IMR-90 (cell line): Measurements from ENCODE around the gene TBXAS1. TPM values are rescaled to one million over a fixed set of nuclear protein-coding genes. Genes with fewer than 3 reads are reported as not detected.

Experiments used
- ATAC-seq: fragments of 200-7000 bp; cut with Tn5 transposase; 2 replicates; pipeline ENCODE4 v1.9.1; 2020; ENCODE audit warnings: low read depth, mild to moderate bottlenecking, moderate library complexity
- BruUV-seq: library from RNA; stranded (reverse); fragments of 400-500 nt; replicated peaks from 2 replicates; lab custom pipeline; 2021; lab: Mats Ljungman, UMichigan
- CTCF ChIA-PET: fragments of 300-600 bp; formaldehyde crosslinking; extraction: SDS; loops from one replicate; lab custom pipeline; 2021; ENCODE audit warnings: antibody characterized with exemption; lab: Yijun Ruan, JAX
- POLR2A ChIA-PET: fragments of 300-600 bp; sonication (Branson Sonifier 250); formaldehyde crosslinking; loops from one replicate; lab custom pipeline; 2022; ENCODE audit warnings: antibody characterized with exemption; ENCODE audit not compliant: unreplicated experiment; lab: Charles Lee
- DNase-seq: peaks from one replicate; pipeline ENCODE4 v3.0.0; 2013
- H2AFZ ChIP-seq: replicated peaks from 2 replicates; pipeline ENCODE3; 2013; ENCODE audit warnings: low read length, mild to moderate bottlenecking; ENCODE audit not compliant: poor library complexity
- H2AK5ac ChIP-seq: 2 replicates; pipeline ENCODE4 v1.6.1; 2013; ENCODE audit warnings: low read depth, low read length, inconsistent platforms
- H2AK9ac ChIP-seq: replicated peaks from 2 replicates; pipeline ENCODE3; 2013; ENCODE audit warnings: mild to moderate bottlenecking, low read depth, low read length, moderate library complexity; ENCODE audit not compliant: poor library complexity
- H2BK120ac ChIP-seq: 2 replicates; pipeline ENCODE4 v1.6.1; 2013; ENCODE audit warnings: low read depth, low read length, inconsistent platforms
- H2BK15ac ChIP-seq: 3 replicates; pipeline ENCODE4 v1.6.1; 2013; ENCODE audit warnings: low read depth, low read length, inconsistent platforms
- H2BK20ac ChIP-seq: 2 replicates; pipeline ENCODE4 v1.6.1; 2013; ENCODE audit warnings: low read depth, mild to moderate bottlenecking, inconsistent platforms, low read length, moderate library complexity
- H2BK5ac ChIP-seq: 2 replicates; pipeline ENCODE4 v1.6.1; 2013; ENCODE audit warnings: mild to moderate bottlenecking, low read depth, low read length, inconsistent platforms; ENCODE audit not compliant: poor library complexity, severe bottlenecking
- H3K14ac ChIP-seq: replicated peaks from 2 replicates; pipeline ENCODE4 v1.6.1; 2013; ENCODE audit warnings: low read depth, low read length, inconsistent platforms
- H3K18ac ChIP-seq: 2 replicates; pipeline ENCODE4 v1.6.1; 2013; ENCODE audit warnings: low read depth, low read length, control low read depth
- H3K23ac ChIP-seq: 2 replicates; pipeline ENCODE4 v1.6.1; 2013; ENCODE audit warnings: low read depth, low read length, inconsistent platforms
- H3K27ac ChIP-seq: 2 replicates; pipeline ENCODE4 v1.5.1; 2013; ENCODE audit warnings: mild to moderate bottlenecking, control low read depth, low read length; ENCODE audit not compliant: insufficient read depth
- H3K27me3 ChIP-seq: 2 replicates; pipeline ENCODE4 v1.6.1; 2013; ENCODE audit warnings: low read length; ENCODE audit not compliant: control insufficient read depth, insufficient read depth
- H3K36me3 ChIP-seq: 2 replicates; pipeline ENCODE4 v1.6.1; 2013; ENCODE audit warnings: low read length, mixed read lengths; ENCODE audit not compliant: control insufficient read depth, insufficient read depth
- H3K4ac ChIP-seq: 2 replicates; pipeline ENCODE4 v1.6.1; 2013; ENCODE audit warnings: low read depth, low read length, inconsistent platforms
- H3K4me1 ChIP-seq: 2 replicates; pipeline ENCODE4 v1.6.1; 2013; ENCODE audit warnings: low read length, mixed read lengths; ENCODE audit not compliant: control insufficient read depth, insufficient read depth
- H3K4me2 ChIP-seq: 2 replicates; pipeline ENCODE4 v1.6.1; 2013; ENCODE audit warnings: low read depth, mild to moderate bottlenecking, control low read depth, low read length, moderate library complexity
- H3K4me3 ChIP-seq: 2 replicates; pipeline ENCODE4 v1.5.1; 2013; ENCODE audit warnings: low read depth, mild to moderate bottlenecking, control low read depth, low read length, moderate library complexity; ENCODE audit not compliant: insufficient read depth
- H3K56ac ChIP-seq: 2 replicates; pipeline ENCODE4 v1.6.1; 2013; ENCODE audit warnings: low read length, inconsistent platforms; ENCODE audit not compliant: insufficient read depth; ENCODE audit errors: extremely low read depth
- H3K79me1 ChIP-seq, 2 experiments: 2 replicates each; pipeline ENCODE4 v1.6.1; 2013; ENCODE audit warnings: low read length in 2 of 2, inconsistent platforms in 1 of 2, low read depth in 1 of 2
- H3K9ac ChIP-seq: 2 replicates; pipeline ENCODE4 v1.6.1; 2013; ENCODE audit warnings: low read depth, low read length, control low read depth
- H3K9me1 ChIP-seq: 2 replicates; pipeline ENCODE4 v1.6.1; 2013; ENCODE audit warnings: low read length, inconsistent platforms; ENCODE audit not compliant: insufficient read depth
- H3K9me3 ChIP-seq: 2 replicates; pipeline ENCODE4 v1.6.1; 2013; ENCODE audit warnings: low read length; ENCODE audit not compliant: control insufficient read depth, insufficient read depth
- H4K20me1 ChIP-seq: 2 replicates; pipeline ENCODE4 v1.6.1; 2013; ENCODE audit warnings: low read length, inconsistent platforms; ENCODE audit not compliant: insufficient read depth
- H4K5ac ChIP-seq: 2 replicates; pipeline ENCODE4 v1.6.1; 2013; ENCODE audit warnings: mild to moderate bottlenecking, low read depth, low read length, control low read depth
- H4K8ac ChIP-seq, 2 experiments: 2 replicates each; pipeline ENCODE4 v1.6.1; 2013; ENCODE audit warnings: low read depth in 2 of 2, low read length in 2 of 2, control low read depth in 1 of 2, inconsistent platforms in 1 of 2
- H4K91ac ChIP-seq: 2 replicates; pipeline ENCODE4 v1.6.1; 2013; ENCODE audit warnings: low read depth, low read length, inconsistent platforms; ENCODE audit not compliant: insufficient read depth
- BHLHE40 ChIP-seq: fragments of 150-350 bp; IDR thresholded peaks from 2 replicates; pipeline ENCODE4 v1.6.1; 2016; ENCODE audit warnings: mild to moderate bottlenecking, low read depth, low read length
- CHD1 ChIP-seq: IDR thresholded peaks from 2 replicates; pipeline ENCODE4 v1.6.1; 2012; ENCODE audit warnings: low read depth, low read length, improper control_type of control experiment
- ELK1 ChIP-seq: fragments of 150-350 bp; IDR thresholded peaks from 2 replicates; pipeline ENCODE4 v1.6.1; 2016; ENCODE audit warnings: low read depth, mild to moderate bottlenecking, low read length, moderate library complexity, borderline replicate concordance
- FOS ChIP-seq: fragments of 150-350 bp; IDR thresholded peaks from 2 replicates; pipeline ENCODE4 v1.6.1; 2016; ENCODE audit warnings: low read depth, low read length
- MAZ ChIP-seq: IDR thresholded peaks from 2 replicates; pipeline ENCODE4 v1.6.1; 2012; ENCODE audit warnings: low read depth, mild to moderate bottlenecking, low read length, improper control_type of control experiment, moderate library complexity, borderline replicate concordance
- POLR2A ChIP-seq: IDR thresholded peaks from 2 replicates; pipeline ENCODE4 v1.6.1; 2012; ENCODE audit warnings: mild to moderate bottlenecking, low read depth, low read length
- RAD21 ChIP-seq: IDR thresholded peaks from 2 replicates; pipeline ENCODE4 v1.6.1; 2012; ENCODE audit warnings: low read length, improper control_type of control experiment
- RFX5 ChIP-seq: IDR thresholded peaks from 2 replicates; pipeline ENCODE4 v1.8.0; 2012; ENCODE audit warnings: low read depth, mild to moderate bottlenecking, low read length, moderate library complexity
- SMC3 ChIP-seq: fragments of 150-350 bp; IDR thresholded peaks from 2 replicates; pipeline ENCODE4 v1.6.1; 2016; ENCODE audit warnings: low read depth, mild to moderate bottlenecking, antibody characterized with exemption, low read length, moderate library complexity
- USF2 ChIP-seq: fragments of 150-350 bp; IDR thresholded peaks from 2 replicates; pipeline ENCODE4 v1.6.1; 2017; ENCODE audit warnings: mild to moderate bottlenecking, antibody characterized with exemption, low read length, low read depth
- WGBS, 2 experiments: methylation state at CpG; one replicate each; pipeline versions ENCODE4 v1.1.5 to v1.1.7; 2013; ENCODE audit warnings: missing lambda C conversion rate in 2 of 2; ENCODE audit not compliant: insufficient read length in 1 of 2; ENCODE audit errors: extremely low coverage in 2 of 2; 5-methylcytosine and 5-hydroxymethylcytosine counted together
- dilution Hi-C: fragments of 300-500 bp; cut with HindIII; formaldehyde crosslinking; loops from one replicate; pipeline ENCODE4 v1.14.3; 2018; ENCODE audit warnings: low sequenced_read_pairs; ENCODE audit not compliant: unreplicated experiment
- in situ Hi-C: fragments of 300-500 bp; cut with MboI; formaldehyde crosslinking; loops from 3 replicates; pipeline ENCODE4 v1.14.3; 2019; ENCODE audit warnings: low sequenced_read_pairs, inconsistent platforms, mixed read lengths
- intact Hi-C: fragments of 100-400 bp; cut with micrococcal nuclease; formaldehyde crosslinking; loops from 2 replicates; pipeline ENCODE4 v1.10.0; 2022
- polyA plus RNA-seq, 3 experiments: library from polyadenylated mRNA; depleted of rRNA; stranded (reverse); fragments of >200 nt; gene quantifications; 2 replicates each; pipeline ENCODE4 v1.2.3, GENCODE V29; 2012; ENCODE audit warnings: low replicate concordance in 1 of 3
- total RNA-seq: library from RNA; depleted of rRNA; stranded (reverse); fragments of >200 nt; gene quantifications from 2 replicates; pipeline ENCODE4 v1.2.3, GENCODE V29; 2012

The TBXAS1 gene
- total and polyA plus RNA-seq, 2 of the 4 experiments (the other 2 are of a cell fraction) = 5.9 to 10.8 TPM

- Histone ChIP-seq H4K91ac (0 out of 2 replicates have a peak overlapping the region, but pooled peaks have one; percentile 42), H2AFZ (no peak overlapping the region), H3K14ac (peak overlapping the region; percentile 41; the same call in 1 of the 2 replicates), H3K79me1 (peaks cover 0 to 11% of the 10 kb centered on the region in 2 experiments; a peak in 2 of 4 replicates), H3K9me3 (no peaks in the 10 kb centered on the region), H3K4ac (peak overlapping the region; percentile 73), H3K9ac (peak overlapping the region; percentile 39), H3K23ac (no peak overlapping the region), H3K4me2 (peak overlapping the region; percentile 62), H3K36me3 (no peaks in the 10 kb centered on the region), H2BK120ac (peak overlapping the region; percentile 95), H3K27me3 (no peaks in the 10 kb centered on the region), H2BK15ac (no peak overlapping the region), H4K20me1 (no peaks in the 10 kb centered on the region), H3K56ac (peak overlapping the region; percentile 30; the same call in 1 of the 2 replicates), H3K4me3 (no peak overlapping the region), H4K8ac (peak overlapping the region; percentile 38 to 55; a peak in 2 of 4 replicates), H3K18ac (peak overlapping the region; percentile 95), H4K5ac (peak overlapping the region; percentile 71), H2AK9ac (no peak overlapping the region), H3K9me1 (peaks cover 9% of the 10 kb centered on the region), H2BK20ac (peak overlapping the region; percentile 82; the same call in 1 of the 2 replicates), H2BK5ac (peak overlapping the region; percentile 72), H3K4me1 (peaks cover 28% of the 10 kb centered on the region), H3K27ac (peak overlapping the region; percentile 82; the same call in 1 of the 2 replicates), H2AK5ac (no peak overlapping the region)
- POLR2A ChIA-PET = no interaction called here
- dilution Hi-C loops (no loop called here), intact Hi-C loops (no loop called here), in situ Hi-C loops (no loop called here)
- DNase-seq (no peak), ATAC-seq (no peak)
- CTCF ChIA-PET = interaction anchor here (0.6 to 1.2 kb wide), 4 partner anchors 16 to 185 kb away, joined by 3 to 4 read pairs (median 4); no protein-coding TSS in a partner anchor
- WGBS, 2 experiments = no CpG with 5 or more reads among the region's 4 CpGs
- BruUV-seq = no TSS peak
- no peak for TF ChIP-seq POLR2A
- no peak for TF ChIP-seq RFX5
- no peak for TF ChIP-seq SMC3
- TF ChIP-seq USF2 = no peak
- no peak for TF ChIP-seq CHD1
- TF ChIP-seq RAD21 = no peak
- TF ChIP-seq FOS = no peak
- TF ChIP-seq MAZ = no peak
- no peak for TF ChIP-seq ELK1
- TF ChIP-seq BHLHE40 = no peak
Observed at GRCh38 chr7:139830292-139830691, 1.2 kb downstream of the TBXAS1 start.
